ENCODE results near the gene SIPA1L2.
"Not testable (repeated sequence)": the region's sequence is repeated elsewhere in the genome, so short reads cannot be mapped to it uniquely, and the experiment has no call there.

Gene SIPA1L2

DNA sequence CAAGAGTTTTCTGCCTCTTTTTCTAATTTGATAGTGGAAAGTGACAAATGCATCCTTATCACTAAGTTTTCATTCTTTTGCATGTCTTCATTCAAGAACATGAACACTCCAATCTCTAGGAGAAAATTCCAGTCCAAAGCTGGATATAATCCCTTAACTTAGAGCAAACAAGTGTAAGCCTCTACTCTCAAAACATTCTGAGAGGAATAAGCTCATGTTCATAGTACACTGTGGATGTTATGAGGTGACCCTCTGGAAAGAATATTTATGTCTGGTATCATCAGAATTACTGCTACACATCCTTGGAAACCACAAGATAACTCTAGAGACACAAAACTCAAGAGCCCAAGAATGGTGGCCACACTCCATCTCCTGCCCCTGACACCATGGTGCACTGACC is 15.1 kb downstream of the SIPA1L2 start:
- DNase-seq: no peak

- peak; percentile 73 for DNase-seq
Measured at GRCh38 chr1:232613752-232614381, 16.1 kb downstream of the SIPA1L2 start.

DNA sequence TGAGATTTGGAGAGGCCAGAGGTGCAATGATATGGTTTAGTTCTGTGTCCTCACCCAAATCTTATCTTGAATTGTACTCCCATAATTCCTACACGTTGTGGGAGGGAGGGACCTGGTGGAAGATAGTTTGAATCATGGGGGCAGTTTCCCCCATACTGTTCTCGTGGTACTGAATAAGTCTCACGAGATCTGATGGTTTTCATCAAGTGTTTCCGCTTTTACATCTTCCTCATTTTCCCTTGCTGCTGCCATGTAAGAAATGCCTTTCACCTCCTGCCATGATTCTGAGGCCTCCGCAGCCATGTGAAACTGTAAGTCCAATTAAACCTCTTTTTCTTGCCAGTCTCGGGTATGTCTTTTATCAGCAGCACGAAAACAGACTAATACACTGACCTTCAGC is 17.1 kb downstream of the SIPA1L2 start:
- DNase-seq: not testable (repeated sequence)

DNA sequence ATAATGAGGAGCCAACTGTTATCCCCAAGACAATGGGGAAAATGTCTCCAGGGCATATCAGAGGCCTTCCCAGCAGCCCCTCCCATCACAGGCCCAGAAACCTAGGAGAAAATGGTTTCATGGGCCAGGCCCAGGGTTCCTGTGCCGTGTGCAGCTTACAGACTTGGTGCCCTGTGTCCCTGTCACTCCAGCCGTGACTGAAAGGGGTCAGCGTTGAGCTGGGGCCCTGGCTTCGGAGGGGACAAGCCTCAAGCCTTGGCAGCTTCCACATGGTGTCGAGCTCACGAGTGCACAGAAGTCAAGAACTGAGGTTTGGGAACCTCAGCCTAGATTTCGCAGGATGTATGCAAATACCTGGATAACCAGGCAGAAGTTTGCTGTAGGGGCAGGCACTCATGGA is 18.1 kb downstream of the SIPA1L2 start:
- no peak for DNase-seq

DNA sequence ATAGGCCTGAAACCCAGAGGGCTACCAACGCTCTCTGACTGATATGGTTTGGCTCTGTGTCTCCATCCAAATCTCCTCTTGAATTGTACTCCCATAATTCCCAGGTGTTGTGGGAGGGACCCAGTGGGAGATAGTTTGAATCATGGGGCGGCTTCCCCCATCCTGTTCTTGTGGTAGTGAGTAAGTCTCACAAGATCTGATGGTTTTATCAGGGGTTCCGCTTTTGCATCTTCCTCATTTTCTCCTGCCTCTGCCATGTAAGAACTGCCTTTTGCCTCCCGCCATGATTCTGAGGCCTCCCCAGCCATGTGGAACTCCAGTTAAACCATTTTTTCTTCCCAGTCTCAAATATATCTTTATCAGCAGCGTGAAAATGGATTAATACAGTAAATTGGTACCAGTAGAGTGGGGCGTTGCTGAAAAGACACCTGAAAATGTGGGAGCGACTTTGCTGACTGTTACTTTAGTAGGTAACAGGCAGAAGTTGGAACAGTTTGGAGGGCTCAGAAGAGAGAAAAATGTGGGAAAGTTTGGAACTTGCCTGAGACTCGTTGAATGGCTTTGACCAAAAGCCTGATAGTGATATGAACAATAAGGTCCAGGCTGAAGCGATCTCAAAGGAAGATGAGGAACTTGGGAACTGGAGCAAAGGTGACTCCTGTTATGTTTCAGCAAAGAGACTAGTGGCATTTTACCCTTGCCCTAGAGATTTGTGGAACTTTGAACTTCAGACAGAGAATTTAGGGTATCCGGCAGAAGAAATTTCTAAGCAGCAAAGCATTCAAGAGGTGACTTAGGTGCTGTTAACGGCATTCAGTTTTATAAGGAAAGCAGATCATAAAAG is 18.8 kb downstream of the SIPA1L2 start:
- not testable (repeated sequence) for DNase-seq

- no peak for DNase-seq
Measured at GRCh38 chr1:232610192-232610901, 19.6 kb downstream of the SIPA1L2 start.

- DNase-seq: no peak
Measured at GRCh38 chr1:232608427-232608826, 21.5 kb downstream of the SIPA1L2 start.

- DNase-seq: no peak
Measured at GRCh38 chr1:232602622-232603021, 27.3 kb downstream of the SIPA1L2 start.

DNA sequence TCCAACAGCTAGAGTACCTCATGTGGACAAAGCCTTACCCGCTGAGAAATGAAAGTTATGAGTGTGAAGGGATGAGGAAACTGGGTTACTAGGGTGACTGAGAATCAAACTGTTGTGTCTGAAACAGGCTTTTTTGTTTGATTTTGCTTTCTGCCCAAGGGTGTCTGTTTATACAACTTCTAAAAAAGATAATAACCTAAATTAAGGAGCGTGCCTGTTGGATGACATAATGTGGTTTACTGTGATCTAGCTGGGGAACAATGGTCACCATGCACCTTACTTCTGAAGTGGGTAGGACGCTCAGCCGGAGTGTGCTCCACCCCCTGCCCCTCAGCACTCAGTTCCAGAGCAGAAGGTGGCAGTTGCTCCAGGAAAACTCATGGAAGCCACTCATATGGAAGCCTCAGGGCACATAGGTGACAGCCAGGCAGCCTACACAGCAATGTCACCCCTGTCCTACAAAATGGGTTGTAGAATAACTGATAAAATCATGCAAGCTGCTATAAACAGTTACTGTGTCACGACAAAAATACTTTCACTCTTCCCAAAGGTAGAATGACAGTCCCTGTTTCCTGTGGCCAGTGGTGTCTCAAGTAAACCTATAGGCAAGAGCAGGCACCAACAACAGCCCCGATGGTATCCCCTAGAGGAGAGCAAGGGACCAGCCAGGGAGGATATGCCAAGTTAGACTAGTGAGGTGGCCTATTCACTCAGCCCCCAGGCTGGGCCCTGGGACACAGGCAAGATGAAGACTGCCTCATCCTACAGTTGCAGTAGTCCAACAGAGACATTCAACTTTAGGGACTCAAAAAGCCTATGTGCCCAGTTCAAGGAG is 29.3 kb downstream of the SIPA1L2 start:
- no peak for DNase-seq

GRCh38 chr1:232599178-232600041 is 30.5 kb downstream of the SIPA1L2 start:
- peak; percentile 58 for DNase-seq

DNA sequence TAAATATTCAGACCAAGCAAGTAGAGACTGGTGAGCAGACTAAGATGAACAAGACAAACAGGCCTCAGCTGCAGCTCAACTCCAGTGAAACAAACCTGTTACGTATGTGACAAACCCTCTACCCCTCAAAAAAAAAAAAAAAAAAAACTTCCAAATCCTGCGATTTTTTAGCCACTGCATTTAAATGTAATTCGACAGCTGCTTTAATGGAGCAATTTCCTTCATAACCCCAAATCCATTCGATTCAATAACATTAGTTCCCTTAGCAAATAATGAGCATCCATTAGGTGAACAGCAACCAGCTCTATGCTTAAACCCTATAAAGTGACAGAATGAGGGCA is 31.1 kb downstream of the SIPA1L2 start:
- no peak for DNase-seq

- no peak for DNase-seq
Measured at GRCh38 chr1:232598133-232598532, 31.8 kb downstream of the SIPA1L2 start.

DNA sequence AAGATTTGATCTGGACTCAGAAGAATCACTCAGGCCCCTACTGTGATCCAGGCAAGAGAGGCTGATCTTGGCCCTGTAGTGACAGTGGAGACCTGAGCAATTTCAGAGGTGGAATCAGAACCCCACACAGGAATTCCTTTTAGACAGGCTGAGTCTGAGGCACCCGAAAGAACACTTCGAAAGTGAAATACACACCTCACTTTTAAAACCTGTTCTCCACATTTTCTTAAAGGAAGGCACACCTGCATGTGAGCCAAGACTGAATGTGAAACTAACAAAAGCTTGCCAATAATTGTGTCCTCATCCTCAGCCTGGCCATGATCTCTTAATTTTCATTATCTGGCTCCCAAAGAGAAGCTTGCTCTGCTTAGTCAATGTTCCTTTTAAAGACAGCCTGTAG is 32.2 kb downstream of the SIPA1L2 start:
- no peak for DNase-seq

- DNase-seq: no peak
Measured at GRCh38 chr1:232596666-232597303, 33.1 kb downstream of the SIPA1L2 start.

DNA sequence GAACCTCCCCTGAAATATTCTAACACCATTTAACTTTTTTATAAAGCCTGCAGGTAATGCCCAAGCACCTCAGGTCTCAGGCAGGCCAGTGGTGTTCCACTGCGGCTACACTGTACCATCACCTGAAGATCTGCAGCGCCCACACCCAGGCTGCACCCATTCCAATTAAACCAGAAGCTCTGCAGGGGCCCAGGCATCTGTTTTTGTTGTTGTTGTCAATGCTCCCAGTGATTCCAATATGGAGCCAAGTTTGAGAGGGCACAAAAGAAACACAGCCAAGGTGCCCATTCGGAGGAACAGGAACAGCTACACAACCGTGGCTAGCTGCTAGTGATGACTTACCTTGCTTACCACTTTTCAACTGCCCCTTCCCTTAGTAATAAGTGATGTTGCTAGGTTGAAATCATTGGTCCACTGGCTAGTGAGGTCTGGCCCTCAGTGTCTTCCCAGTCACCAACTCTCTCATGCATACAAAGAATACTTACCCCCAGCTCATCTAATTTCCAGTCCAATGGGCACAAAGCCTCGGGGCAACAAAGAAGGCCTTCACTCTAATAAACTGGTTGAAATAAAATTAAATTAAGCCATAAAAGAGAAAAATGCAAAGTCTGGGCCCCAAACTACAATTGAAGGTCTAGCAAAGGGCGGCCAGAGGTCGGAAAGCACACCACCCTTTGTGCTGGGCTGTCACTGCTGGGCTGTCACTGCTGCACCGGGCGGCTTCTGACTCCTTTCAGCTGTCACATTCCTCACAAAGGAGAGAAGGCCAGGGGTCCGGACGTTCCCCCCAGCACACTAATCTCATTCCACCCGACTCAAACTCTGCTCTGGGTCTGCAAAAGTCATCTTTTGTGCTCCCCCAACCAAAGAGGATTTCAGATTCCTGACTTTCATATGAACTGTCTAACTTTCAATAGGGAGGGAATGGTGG is 34.9 kb downstream of the SIPA1L2 start:
- no peak for DNase-seq

GRCh38 chr1:232593717-232594502 is 36.0 kb downstream of the SIPA1L2 start:
- no peak for DNase-seq

DNA sequence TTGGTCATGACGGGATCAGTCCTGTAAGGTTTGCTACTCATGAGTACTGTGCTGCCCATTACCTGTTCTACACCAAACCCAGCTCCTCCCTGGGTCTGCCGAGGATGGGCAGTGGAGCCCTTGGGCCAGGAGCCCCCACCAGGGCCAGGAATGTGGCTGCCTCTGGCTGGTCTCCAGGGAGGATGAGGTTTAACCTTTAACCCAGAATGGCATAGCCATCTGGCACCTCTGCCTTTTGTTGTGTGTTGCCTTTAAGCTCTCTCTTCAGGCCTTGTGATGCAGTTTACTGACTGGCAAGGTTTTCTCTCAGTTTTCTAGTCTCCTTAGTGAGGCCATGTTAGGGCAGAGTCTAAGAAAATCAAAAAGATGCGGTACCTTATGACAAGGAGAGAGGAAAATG is 38.6 kb downstream of the SIPA1L2 start:
- no peak for DNase-seq

GRCh38 chr1:232590744-232591082 is 39.2 kb downstream of the SIPA1L2 start:
- no peak for DNase-seq
